ENCODE measurements around the gene KRI1.
"Not testable (repeated sequence)": the region's sequence is repeated elsewhere in the genome, so short reads cannot be mapped to it uniquely, and the experiment has no call there.

Gene KRI1

DNA sequence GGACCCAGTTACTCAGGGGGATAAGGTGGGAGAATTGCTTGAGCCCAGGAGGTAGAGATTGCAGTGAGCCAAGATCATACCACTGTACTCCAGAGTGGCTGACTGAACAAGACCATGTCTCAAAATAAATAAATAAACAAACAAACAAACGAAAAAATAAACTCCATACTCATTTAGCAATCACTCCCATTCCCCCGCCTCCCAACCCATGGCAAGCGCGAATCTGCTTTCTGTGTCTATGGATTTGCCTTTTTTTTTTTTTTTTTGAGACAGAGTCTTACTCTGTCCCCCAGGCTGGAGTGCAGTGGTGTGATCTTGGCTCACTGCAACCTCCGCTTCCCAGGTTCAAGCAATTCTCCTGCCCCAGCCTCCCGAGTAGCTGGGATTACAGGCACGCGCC lies 38.9 kb downstream of the KRI1 start:
- H3K27ac ChIP-seq, H3K4me3 ChIP-seq: not testable (repeated sequence)

DNA sequence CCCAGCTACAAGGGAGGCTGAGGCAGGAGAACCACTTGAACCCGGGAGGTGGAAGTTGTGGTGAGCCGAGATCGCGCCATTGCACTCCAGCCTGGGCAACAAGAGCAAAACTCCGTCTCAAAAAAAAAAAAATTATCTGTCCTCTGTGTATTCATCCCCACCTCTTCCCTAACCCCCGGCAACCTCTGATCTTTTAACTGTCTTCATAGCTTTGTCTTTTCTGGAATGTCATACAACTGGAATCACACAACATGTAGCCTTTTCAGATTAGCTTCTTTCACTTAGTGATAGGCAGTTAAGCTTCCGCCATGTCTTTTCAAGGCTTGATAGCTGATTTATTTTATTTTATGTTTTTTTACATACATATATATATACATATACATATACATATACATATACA lies 40.2 kb downstream of the KRI1 start:
- Histone ChIP-seq H3K27ac (no peak overlapping the region), H3K4me3 (no peak overlapping the region)

DNA sequence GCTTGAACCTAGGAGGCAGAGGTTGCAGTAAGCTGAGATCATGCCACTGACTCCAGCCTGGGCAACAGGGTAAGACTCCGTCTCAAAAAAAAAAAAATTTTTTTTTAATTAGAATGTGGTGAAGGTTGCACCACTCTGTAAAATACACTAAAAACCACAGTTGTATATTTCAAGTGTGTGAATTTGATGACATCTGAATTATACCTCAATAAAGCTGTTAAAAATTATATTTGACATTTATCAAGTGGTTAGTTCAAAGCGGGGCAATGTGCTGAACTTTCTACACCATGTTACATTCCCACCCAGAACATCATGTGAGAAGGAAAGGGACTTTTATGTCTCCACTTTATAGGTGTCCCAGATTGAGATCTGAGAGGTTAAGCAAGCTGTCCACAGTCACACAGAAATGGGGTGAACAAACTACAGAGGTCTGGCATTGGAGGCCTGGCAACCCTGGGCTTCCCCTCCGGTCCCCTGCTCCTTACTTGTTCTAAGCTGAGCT lies 42.6 kb downstream of the KRI1 start:
- peak overlapping the region in 2 of 21 experiments; percentile 5 to 55 for H3K27ac ChIP-seq
- H3K4me3 ChIP-seq: no peak overlapping the region

DNA sequence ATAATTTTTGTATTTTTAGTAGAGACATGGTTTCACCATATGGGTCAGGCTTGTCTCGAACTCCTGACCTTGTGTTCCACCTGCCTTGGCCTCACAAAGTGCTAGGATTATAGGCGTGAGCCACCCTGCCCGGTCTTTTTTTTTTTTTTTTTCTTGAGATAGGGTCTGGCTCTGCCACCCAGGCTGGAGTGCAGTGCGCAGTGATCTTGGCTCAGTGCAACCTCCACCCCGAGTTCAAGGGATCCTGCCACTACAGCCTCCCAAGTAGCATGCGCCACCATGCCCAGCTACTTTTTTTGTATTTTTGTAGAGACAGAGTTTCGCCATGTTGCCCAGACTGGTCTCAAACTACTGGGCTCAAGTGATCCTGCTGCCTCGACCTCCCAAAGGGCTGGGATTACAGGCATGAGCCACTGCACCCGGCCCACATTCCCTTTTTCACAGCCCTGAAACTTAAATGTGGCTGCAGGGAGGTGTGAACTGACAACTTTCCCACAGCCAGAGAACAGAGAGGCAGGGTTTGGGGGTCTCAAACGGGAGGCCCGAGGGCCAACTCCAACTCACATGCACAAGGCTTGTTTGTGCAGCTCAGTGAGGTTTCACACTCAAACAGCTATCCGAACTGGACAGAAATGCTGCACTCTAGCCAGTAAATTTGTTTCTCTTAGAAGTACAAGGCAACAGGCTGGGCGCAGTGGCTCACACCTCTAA lies 44.2 kb downstream of the KRI1 start:
- Histone ChIP-seq H3K27ac (peak overlapping the region in 14 of 21 experiments; percentile 7 to 74 (median 51)), H3K4me3 (no peak overlapping the region)

DNA sequence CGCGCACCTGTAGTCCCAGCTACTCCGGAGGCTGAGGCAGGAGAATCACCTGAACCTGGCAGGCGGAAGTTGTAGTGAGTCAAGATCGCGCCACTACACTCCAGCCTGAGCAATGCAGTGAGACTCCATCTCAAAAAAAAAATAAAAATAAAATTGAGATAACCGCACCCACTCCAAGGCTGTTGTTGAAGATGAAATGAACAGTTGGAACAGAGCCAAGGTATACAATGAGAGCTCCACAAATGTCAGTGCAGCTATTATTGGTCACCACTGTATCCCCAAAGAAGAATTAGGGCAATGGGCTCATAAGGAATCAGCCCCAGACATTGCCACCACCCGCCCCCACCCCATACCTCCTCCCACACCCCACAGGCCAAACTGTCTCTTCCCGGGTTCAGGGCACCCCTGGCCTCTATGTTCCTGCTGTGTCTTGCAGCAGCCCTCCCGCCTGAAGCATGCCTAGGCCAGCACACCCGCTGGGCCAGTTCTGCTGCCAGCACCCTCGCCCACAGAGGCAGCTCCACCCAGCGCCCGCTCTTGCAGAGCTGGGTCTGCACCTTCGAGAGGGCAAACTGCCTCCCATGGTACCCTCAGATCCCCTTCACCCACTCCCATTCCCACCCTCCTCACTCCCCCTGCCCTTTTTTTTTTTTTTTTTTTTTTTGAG lies 45.0 kb downstream of the KRI1 start:
- peak overlapping the region in 13 of 21 experiments; percentile 2 to 82 (median 60) for H3K27ac ChIP-seq
- H3K4me3 ChIP-seq: no peak overlapping the region

DNA sequence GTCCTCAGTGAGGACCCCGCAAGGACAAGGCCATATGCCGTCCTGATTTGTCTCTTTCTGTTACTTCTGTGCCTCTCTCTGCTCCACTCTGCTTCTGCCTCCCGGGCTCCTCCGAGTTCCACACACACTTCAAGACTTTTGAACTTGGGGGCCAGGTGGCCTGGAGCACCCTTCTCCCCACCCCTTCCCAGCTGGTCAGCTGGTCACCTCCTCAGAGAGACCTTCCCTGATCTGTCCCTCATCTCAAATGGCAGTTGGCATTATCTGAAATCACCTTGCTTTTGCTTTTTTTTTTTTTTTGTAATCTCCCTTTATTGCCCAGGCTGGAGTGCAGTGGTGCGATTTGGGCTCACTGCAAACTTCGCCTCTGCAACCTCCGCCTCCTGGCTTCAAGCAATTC lies 46.4 kb downstream of the KRI1 start:
- Histone ChIP-seq H3K27ac (peak overlapping the region in 10 of 21 experiments; percentile 12 to 91 (median 81)), H3K4me3 (no peak overlapping the region)

DNA sequence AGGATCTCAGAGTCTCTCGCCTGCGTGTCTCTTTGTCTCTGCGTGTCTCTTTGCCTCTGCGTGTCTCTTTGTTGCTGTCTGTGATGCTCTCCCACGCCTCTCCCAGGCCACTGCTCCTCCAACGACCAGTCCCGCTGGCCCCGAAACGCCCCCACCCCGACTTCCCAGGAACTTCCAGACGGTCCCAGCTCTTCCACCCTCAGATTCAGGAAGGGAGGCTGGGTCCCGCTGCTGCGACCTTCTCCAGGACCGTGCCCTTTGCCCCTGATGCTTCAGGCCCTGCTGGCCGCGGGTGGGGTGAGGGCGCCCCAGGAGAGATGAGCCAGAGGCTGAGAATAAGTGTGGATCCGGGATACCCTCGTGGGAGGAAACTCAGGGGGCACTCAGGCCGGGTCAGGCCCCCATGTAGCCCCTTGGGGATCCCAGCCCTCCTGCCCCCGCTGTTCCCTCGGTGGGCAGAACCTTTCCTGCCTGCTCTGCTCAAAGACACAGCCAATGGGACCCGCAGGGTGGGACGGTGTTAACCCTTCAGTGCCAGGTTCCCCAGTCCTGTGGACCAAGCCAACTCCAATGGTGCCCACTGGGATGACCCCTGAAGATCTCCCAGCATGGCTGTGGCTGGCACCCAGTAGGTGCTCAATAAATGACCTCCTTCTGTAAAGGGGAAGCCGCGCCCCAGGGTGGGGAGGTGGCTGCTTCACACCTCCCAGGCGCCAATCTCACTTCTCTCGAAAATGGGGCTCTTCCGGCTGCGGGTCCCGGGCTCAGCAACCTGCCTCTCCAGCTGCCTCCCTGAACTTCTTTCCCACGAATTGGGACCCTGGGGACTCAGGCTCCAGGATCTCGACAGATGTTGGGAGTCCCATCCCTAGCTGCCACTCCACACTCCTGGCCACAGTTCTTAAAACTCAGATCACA lies 47.1 kb downstream of the KRI1 start:
- H3K4me3 ChIP-seq: peak overlapping the region in 1 of 7 experiments; percentile 44
- peak overlapping the region in 17 of 21 experiments; percentile 11 to 91 (median 80) for H3K27ac ChIP-seq

DNA sequence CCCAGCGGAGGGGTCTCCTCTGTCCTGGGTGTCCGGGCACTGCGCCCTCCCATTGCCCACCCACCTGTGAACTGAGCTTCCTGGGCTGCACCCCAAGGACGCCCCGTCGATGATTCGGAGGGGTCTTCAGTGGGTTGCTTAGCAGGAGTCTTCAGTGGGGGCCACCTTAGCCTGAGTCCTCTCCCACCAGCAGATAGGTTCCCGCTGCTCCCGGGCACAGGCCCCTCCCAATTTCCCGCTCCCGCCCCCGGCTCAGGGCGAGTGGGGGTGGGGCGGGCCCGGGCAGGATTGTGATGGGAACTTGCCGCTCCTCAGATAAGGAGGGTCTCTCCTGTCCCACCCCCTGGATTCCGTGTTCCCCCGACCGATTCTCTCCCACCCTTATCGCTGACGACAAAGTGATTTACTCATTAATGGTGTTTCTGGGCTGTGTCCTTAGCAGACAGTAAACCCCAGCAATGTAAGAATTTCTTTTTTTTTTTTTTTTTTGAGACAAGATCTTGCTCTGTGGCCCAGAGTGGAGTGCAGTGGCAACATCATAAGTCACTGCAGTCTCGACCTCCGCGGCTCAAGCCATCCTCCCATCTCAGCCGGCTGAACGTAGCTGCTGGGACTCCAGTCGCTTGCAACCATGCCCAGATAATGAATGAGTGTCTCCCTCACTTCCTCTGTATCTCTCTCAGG lies 47.9 kb downstream of the KRI1 start:
- H3K27ac ChIP-seq: peak overlapping the region; percentile 27 to 91 (median 76)
- H3K4me3 ChIP-seq: peak overlapping the region; percentile 42 to 64 (median 53)

DNA sequence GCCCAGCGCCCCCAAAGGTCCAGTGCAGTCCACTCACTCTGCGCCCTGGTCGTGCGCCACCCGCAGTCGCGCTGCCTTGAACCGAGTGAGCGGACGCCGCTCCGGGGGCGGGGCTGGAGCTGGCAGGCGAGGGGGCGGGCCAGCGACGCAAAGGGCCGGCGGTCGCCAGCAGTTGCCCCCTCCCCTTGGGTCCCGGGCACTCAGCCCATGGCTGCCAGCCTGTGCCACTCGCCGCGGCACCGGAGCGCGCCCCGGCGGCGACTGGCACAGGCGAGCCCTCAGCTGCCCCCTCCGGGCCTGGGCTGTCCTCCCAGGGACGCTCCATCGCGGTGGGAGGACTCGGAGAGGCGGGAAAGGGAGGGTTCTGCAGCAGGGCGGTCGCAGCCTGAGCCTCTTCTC lies 48.5 kb downstream of the KRI1 start, which contains the start of gene S1PR5:
Gene S1PR5, minus strand, starts transcription at position 87 of the 399 bp plus-strand sequence. CDS start 2,436 bp downstream, outside the sequence.
- peak within 1 kb of the TSS; percentile 42 to 64 (median 53) for H3K4me3 ChIP-seq
- peak within 1 kb of the TSS; percentile 40 to 91 (median 76) for H3K27ac ChIP-seq

DNA sequence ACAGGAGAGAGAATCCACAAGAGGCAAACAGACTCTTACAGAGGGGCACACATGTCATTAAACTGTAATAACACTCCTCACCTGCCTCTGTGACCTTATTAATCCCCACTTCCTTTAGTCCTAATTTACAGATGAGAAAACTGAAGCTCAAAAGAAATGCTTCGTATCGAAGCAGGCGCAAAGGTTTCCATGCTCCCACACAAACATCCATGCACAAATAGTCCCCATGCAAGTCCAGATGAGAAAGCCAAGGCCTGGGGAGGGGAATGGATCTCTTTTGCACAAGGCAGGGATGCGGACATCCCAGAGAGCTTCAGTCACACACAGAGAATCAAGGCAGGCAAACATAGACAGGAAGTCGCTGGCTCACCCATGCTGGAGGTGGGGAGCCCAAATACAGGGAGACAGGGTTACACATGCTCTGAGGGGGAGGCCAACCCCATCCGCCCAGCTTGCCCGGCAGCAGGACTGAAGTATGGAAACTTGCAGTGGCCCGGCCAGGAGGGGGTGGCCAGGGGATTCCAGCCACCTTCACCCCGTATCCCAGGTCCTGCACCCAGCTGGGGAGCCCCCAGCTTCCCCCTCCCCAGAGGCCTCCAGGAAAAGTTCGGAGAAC lies 49.0 kb downstream of the KRI1 start:
- Histone ChIP-seq H3K27ac (peak overlapping the region; percentile 19 to 91 (median 76)), H3K4me3 (peak overlapping the region; percentile 42 to 64 (median 53))

DNA sequence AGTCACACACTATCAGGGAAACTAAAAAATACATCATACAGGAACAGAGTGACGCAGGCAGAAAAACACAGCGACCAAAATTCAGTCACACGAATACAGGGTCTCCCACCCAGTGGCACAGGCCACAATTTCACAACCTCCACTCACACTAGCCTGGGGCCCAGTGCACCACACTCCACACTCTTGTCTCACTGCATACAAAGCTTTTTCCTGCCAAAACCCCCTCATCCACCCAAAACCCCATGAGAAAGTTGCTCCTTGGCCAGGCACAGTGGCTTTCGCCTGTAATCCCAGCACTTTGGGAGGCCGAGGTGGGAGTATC lies 49.8 kb downstream of the KRI1 start:
- peak overlapping the region in 13 of 21 experiments; percentile 40 to 91 (median 81) for H3K27ac ChIP-seq
- H3K4me3 ChIP-seq: peak overlapping the region; percentile 17 to 64 (median 45)

DNA sequence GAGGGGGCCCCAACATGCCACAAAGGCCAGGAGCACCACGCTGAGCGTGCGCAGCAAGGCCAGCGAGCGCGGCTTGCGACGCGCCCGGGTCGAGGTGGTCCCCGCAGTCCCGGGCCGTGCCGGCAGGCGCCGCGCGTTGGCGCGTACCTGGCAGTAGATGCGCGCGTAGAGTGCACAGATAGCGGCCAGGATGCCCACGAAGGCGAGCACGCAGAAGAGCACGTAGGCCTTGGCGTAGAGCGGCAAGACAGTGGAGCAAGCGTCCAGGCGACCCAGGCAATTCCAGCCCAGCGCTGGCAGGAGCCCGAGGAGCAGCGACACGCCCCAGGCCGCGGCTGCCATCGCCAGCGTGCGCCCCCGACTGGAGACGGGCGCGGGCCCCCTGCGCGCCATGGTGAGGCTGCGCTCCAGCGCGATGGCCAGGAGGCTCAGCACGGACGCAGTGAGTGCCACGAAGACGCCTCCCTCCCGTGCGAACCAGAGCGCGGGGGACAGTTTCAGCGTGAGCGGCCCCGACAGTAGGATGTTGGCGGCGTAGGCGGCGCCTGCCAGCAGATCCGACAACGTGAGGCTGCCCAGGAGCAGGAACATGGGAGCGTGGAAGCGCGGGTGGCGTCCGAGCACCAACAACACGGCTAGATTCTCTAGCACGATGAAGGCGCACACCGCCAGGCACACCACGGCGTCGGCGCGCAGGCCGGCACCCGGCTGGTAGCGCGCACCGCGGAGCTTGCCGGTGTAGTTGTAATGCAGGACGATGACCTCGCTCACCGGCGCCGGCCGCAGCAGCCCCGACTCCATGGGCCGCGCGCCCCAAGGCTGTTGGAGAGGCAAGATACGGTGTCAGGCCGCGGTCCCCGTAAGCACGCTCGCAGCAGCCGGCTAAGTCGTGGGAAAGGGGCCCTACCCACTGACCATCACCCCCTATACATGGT lies 51.3 kb downstream of the KRI1 start:
- peak overlapping the region in 2 of 7 experiments; percentile 5 to 60 for H3K4me3 ChIP-seq
- no peak overlapping the region for H3K27ac ChIP-seq

DNA sequence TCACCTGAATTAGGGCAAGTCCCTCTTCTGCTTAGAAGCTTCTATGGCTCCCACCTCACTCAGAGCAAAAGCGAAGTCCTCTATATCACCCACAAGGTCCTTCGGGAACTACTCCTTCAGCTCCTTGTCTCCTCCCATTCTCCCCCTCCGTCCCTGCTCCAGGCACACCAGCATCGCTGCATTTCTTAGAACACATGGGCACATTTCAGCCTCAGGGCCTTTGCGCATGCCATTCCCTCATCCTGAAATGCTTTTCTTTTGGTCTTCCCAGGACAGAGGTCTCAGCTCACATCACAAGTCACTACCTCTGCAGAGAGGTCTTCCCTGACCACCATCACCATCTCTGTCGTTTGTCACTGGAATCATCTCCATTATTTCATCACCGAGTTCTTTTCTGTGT lies 52.6 kb downstream of the KRI1 start:
- no peak overlapping the region for H3K27ac ChIP-seq
- no peak overlapping the region for H3K4me3 ChIP-seq

DNA sequence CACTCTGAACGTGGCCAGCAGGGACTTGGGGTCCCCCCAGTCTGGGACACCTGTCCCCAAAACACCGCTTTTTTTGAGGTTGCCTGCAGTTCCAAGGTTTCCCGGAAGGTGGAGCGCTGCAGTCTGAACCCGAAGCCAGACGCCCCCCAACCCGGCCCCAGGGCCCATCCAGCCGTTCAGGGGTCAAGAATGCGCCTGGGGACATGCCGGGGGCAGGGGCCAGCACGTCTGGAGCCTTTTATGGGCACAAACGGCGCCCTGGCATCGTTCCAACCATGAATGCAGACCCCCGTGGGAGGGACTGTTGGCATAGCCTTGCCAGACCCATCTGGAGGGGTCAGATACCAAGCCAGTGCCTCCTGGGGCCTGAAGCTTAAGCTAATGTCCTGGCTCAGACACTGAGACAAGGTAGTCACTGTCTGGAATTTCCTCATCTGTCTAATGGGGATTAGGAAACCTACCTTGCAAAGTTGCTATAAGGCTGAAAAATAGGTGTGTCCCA lies 55.5 kb downstream of the KRI1 start:
- H3K4me3 ChIP-seq: no peak overlapping the region
- H3K27ac ChIP-seq: peak overlapping the region in 8 of 21 experiments; percentile 16 to 70 (median 48)

DNA sequence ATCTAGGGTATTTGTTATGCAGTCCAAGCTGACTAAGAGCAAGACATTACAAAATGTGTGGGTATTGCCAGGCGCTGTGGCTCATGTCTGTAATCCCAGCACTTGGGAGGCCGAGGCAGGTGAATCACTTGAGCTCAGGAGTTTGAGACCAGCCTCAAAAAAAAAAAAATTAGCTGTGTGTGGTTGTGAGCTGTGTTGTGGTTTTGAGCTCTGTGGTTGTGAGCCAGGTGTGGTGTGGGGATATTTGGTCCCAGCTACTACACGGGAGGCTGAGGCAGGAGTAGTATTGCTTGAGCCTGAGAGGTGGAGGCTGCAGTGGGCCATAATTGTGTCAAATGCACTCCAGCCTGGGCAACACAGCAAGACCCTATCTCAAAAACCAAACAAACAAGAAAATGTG lies 57.1 kb downstream of the KRI1 start:
- no peak overlapping the region for H3K4me3 ChIP-seq
- no peak overlapping the region for H3K27ac ChIP-seq

DNA sequence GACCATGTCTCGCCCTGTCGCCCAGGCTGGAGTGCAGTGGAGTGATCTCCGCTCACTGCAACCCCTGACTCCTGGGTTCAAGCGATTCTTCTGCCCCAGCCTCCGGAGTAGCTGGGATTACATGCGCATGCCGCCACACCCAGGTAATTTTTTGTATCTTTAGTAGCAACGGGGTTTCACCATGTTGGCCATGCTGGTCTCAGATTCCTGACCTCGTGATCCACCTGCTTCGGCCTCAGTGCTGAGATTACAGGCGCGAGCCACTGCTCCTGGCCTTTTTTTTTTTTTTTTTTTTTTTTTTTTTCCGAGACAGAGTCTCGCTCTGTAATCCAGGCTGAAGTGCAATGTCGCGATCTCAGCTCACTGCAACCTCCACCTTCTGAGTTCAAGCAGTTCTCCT lies 57.8 kb downstream of the KRI1 start:
- H3K27ac ChIP-seq: no peak overlapping the region
- H3K4me3 ChIP-seq: no peak overlapping the region

DNA sequence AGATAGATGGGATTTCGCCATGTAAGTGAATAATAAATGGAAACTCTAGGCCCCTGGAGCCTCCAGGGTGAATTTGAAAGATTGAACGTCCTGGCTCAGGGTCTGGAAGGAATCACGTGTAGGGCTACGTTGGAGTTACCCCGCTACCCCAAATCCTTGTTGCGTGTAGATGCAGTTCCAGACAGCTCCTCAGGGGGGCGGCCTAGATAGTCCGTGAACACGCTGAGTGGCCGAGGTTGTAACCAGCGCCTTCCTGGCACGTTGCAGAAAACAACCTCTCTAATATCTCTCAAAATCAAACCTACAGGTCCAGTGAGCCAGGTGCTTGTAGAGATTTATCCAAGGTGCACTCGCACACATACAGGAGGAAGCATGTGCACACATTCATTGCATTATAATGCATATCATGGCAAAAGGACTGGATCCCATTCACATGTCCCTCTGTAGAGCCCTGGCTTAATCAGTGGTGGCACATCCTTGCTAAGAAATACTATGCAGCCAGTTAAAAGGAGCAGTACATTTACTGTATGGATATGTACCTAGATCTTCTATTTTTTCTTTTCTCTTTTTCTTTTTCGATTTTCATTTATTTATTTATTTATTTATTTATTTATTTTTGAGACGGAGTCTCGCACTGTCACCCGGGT lies 60.1 kb downstream of the KRI1 start:
- Histone ChIP-seq H3K4me3 (no peak overlapping the region), H3K27ac (no peak overlapping the region)
